ENCODE measurements around the gene SSRP1. TPM values are rescaled to one million over a fixed set of nuclear protein-coding genes. Genes with fewer than 3 reads are reported as not detected.

Gene SSRP1
- 211 to 261 TPM (median 224 TPM) in 5 replicates for total RNA-seq (2022; extraction: Qiagen RNA extraction)

GRCh38 chr11:57335343-57336110 is at the start of gene SSRP1:
Gene SSRP1 (minus strand): TSS chr11:57335892. CDS start chr11:57335121, 771 bp downstream.

GRCh38 chr11:57380975-57381374 is 45.3 kb upstream of the SSRP1 start, which contains the start of gene PRG3:
Gene PRG3 (minus strand): TSS chr11:57381150. CDS start chr11:57380708, 442 bp downstream.

GRCh38 chr11:57338142-57338541 is 2.5 kb upstream of the SSRP1 start, which contains the start of gene P2RX3:
Gene P2RX3 (plus strand): TSS chr11:57338352. CDS start chr11:57338551, 199 bp downstream.

GRCh38 chr11:57324886-57325734 is 10.6 kb downstream of the SSRP1 start, which contains the start of gene TNKS1BP1:
Gene TNKS1BP1 (minus strand): TSS chr11:57324952. CDS start chr11:57321885, 3,067 bp downstream.

Other genes starting within 250 kb of the SSRP1 start
- 0.02 TPM in 1 of 5 replicates, not detected in the others for gene LRRC55, start 153.9 kb downstream of the SSRP1 start, total RNA-seq (2022; extraction: Qiagen RNA extraction)
- 0.05 to 0.07 TPM (median 0.06 TPM) in 5 replicates for gene APLNR, start 98.6 kb downstream of the SSRP1 start, total RNA-seq (2022; extraction: Qiagen RNA extraction)
- 68.1 to 86.9 TPM (median 84.8 TPM) in 5 replicates for gene TNKS1BP1, start 10.9 kb downstream of the SSRP1 start, total RNA-seq (2022; extraction: Qiagen RNA extraction)
- 0.05 to 0.24 TPM (median 0.16 TPM) in 5 replicates for gene P2RX3, start 2.5 kb upstream of the SSRP1 start, total RNA-seq (2022; extraction: Qiagen RNA extraction)
- gene PRG3, start 45.3 kb upstream of the SSRP1 start, total RNA-seq (2022; extraction: Qiagen RNA extraction), result not detected in 5 replicates
- 0.08 TPM in 1 of 5 replicates, not detected in the others for gene PRG2, start 54.8 kb upstream of the SSRP1 start, total RNA-seq (2022; extraction: Qiagen RNA extraction)
- 0.36 to 0.72 TPM (median 0.46 TPM) in 5 replicates for gene SLC43A3, start 91.2 kb upstream of the SSRP1 start, total RNA-seq (2022; extraction: Qiagen RNA extraction)
- 59.0 to 127 TPM (median 116 TPM) in 5 replicates for gene RTN4RL2, start 124.6 kb upstream of the SSRP1 start, total RNA-seq (2022; extraction: Qiagen RNA extraction)
- 2.7 to 3.2 TPM (median 3.1 TPM) in 5 replicates for gene SLC43A1, start 179.8 kb upstream of the SSRP1 start, total RNA-seq (2022; extraction: Qiagen RNA extraction)
- 161 to 178 TPM (median 168 TPM) in 5 replicates for gene TIMM10, start 194.9 kb upstream of the SSRP1 start, total RNA-seq (2022; extraction: Qiagen RNA extraction)
- not detected in 5 replicates for gene SMTNL1, start 201.7 kb upstream of the SSRP1 start, total RNA-seq (2022; extraction: Qiagen RNA extraction)
- gene UBE2L6, start 231.8 kb upstream of the SSRP1 start, total RNA-seq (2022; extraction: Qiagen RNA extraction), result 31.0 to 34.0 TPM (median 32.4 TPM) in 5 replicates